Neural cell (in vitro differentiated cells): ENCODE data around the gene BFSP2. TPM values are rescaled to one million over a fixed set of nuclear protein-coding genes. Genes with fewer than 3 reads are reported as not detected.
"Not testable (repeated sequence)": the region's sequence is repeated elsewhere in the genome, so short reads cannot be mapped to it uniquely, and the experiment has no call there.

Experiments
- H2AFZ ChIP-seq: fragments of 200-600, 300-800 bp; sonication (generic), shearing (Covaris generic); 2 replicates; pipeline ENCODE4 v1.6.0; 2014; ENCODE audit warnings: low read depth, mild to moderate bottlenecking, antibody characterized with exemption, low read length, moderate library complexity
- H3F3A ChIP-seq: fragments of 200-600 bp; shearing (Covaris generic); 2 replicates; pipeline ENCODE4 v1.6.1; 2016; ENCODE audit warnings: mild to moderate bottlenecking, moderate library complexity, mixed read lengths, antibody characterized with exemption, low read length; ENCODE audit not compliant: insufficient read depth, poor library complexity, severe bottlenecking
- H3K27ac ChIP-seq: fragments of 200-600, 300-800 bp; sonication (generic), shearing (Covaris generic); 2 replicates; pipeline ENCODE4 v1.5.1; 2014; ENCODE audit warnings: mild to moderate bottlenecking, low read length, moderate library complexity
- H3K27me3 ChIP-seq: fragments of 300-800, 200-600 bp; sonication (generic), shearing (Covaris generic); 2 replicates; pipeline ENCODE4 v1.6.0; 2014; ENCODE audit warnings: mild to moderate bottlenecking, low read depth, low read length, moderate library complexity; ENCODE audit not compliant: insufficient read depth
- H3K36me3 ChIP-seq: fragments of 300-800, 200-600 bp; sonication (generic), shearing (Covaris generic); 2 replicates; pipeline ENCODE4 v1.5.1; 2014; ENCODE audit warnings: mild to moderate bottlenecking, antibody characterized with exemption, low read length, moderate library complexity; ENCODE audit not compliant: insufficient read depth
- H3K4me2 ChIP-seq: fragments of 300-800, 200-600 bp; sonication (generic), shearing (Covaris generic); 2 replicates; pipeline ENCODE4 v1.6.0; 2014; ENCODE audit warnings: mild to moderate bottlenecking, low read length
- H3K4me3 ChIP-seq: fragments of 300-800, 200-600 bp; sonication (generic), shearing (Covaris generic); 2 replicates; pipeline ENCODE4 v1.5.1; 2014; ENCODE audit warnings: mild to moderate bottlenecking, low read length, moderate library complexity
- H3K79me2 ChIP-seq: fragments of 200-600 bp; shearing (Covaris generic); replicated peaks from 2 replicates; pipeline ENCODE4 v1.6.0; 2014; ENCODE audit warnings: mild to moderate bottlenecking, low read length, moderate library complexity; ENCODE audit not compliant: insufficient read depth
- H3K9ac ChIP-seq: fragments of 300-800, 200-600 bp; sonication (generic), shearing (Covaris generic); 2 replicates; pipeline ENCODE4 v1.6.1; 2016; ENCODE audit warnings: mild to moderate bottlenecking, low read length, mixed read lengths
- H3K9me2 ChIP-seq: fragments of 200-600 bp; shearing (Covaris generic); 2 replicates; pipeline ENCODE4 v1.6.1; 2016; ENCODE audit warnings: mild to moderate bottlenecking, low read length, mixed read lengths; ENCODE audit not compliant: insufficient read depth
- H3K9me3 ChIP-seq: fragments of 200-600, 300-800 bp; sonication (generic), shearing (Covaris generic); 2 replicates; pipeline ENCODE4 v1.6.1; 2016; ENCODE audit warnings: mild to moderate bottlenecking, mixed run types, low read length, moderate library complexity, mixed read lengths
- H4K20me1 ChIP-seq: fragments of 200-600 bp; shearing (Covaris generic); 2 replicates; pipeline ENCODE4 v1.6.1; 2016; ENCODE audit warnings: mild to moderate bottlenecking, mixed run types; ENCODE audit not compliant: insufficient read depth
- EP300 ChIP-seq: fragments of 450-650 bp; conservative IDR thresholded peaks from 2 replicates; pipeline ENCODE4 v1.6.1; 2014; ENCODE audit warnings: antibody characterized with exemption, mild to moderate bottlenecking, moderate library complexity; ENCODE audit not compliant: poor library complexity, severe bottlenecking
- EZH2 ChIP-seq: fragments of 200-600, 300-800 bp; shearing (Covaris generic), sonication (generic); IDR thresholded peaks from 2 replicates; pipeline ENCODE4 v1.6.1; 2014; ENCODE audit warnings: antibody characterized with exemption, low read length, borderline replicate concordance, mild to moderate bottlenecking; ENCODE audit not compliant: insufficient read depth, poor library complexity, severe bottlenecking
- MXI1 ChIP-seq: fragments of 450-650 bp; conservative IDR thresholded peaks from 2 replicates; pipeline ENCODE4 v1.6.1; 2014; ENCODE audit warnings: antibody characterized with exemption, mild to moderate bottlenecking; ENCODE audit not compliant: poor library complexity, severe bottlenecking
- POLR2AphosphoS5 ChIP-seq: IDR thresholded peaks from 2 replicates; pipeline ENCODE4 v1.6.1; 2012
- RAD21 ChIP-seq: fragments of 450-650 bp; conservative IDR thresholded peaks from 2 replicates; pipeline ENCODE4 v1.6.1; 2014; ENCODE audit warnings: antibody characterized with exemption, mild to moderate bottlenecking, moderate library complexity
- SMC3 ChIP-seq: fragments of 450-650 bp; conservative IDR thresholded peaks from 2 replicates; pipeline ENCODE4 v1.6.1; 2014; ENCODE audit warnings: antibody characterized with exemption, mild to moderate bottlenecking, moderate library complexity; ENCODE audit not compliant: poor library complexity
- TAF1 ChIP-seq: IDR thresholded peaks from 2 replicates; pipeline ENCODE4 v1.6.1; 2012; ENCODE audit warnings: low read depth
- polyA plus RNA-seq: library from polyadenylated mRNA; depleted of rRNA; stranded (reverse); fragments of >200 nt; gene quantifications from 2 replicates; pipeline ENCODE4 v1.2.3, GENCODE V29; 2014
- TF ChIP-seq, protein P1 (sequence below): IDR thresholded peaks from 2 replicates; pipeline ENCODE4 v1.6.1; 2012; ENCODE audit warnings: borderline replicate concordance
- TF ChIP-seq, protein P2 (sequence below): fragments of 450-650 bp; IDR thresholded peaks from 2 replicates; pipeline ENCODE4 v1.5.1; 2014; ENCODE audit warnings: antibody characterized with exemption, mild to moderate bottlenecking, moderate library complexity; ENCODE audit not compliant: poor library complexity, severe bottlenecking

Gene BFSP2
- polyA plus RNA-seq, 1 donor from 2014 or later: not detected

DNA sequence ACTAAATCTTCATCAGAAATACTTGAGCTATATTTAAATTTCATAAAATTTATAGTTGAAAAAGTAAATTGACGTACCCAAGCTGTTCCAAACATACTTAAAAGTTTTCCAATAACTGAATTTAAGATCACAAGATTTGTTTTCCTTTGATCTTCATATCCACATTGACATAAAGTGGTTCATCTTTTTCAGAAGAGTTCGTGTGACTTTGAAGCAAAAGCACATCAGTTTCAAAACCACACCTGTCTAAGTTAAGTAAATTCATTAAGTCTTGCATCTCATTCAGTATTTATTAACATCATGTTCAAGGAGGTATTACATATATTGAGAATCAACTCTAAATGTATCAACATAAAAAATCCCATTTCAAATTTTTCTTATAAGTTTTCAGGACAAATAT lies 79.5 kb downstream of the BFSP2 start:
- Histone ChIP-seq H3K79me2 (no peaks in the 10 kb centered on the region), H4K20me1 (no peaks in the 10 kb centered on the region), H3K9ac (no peak overlapping the region), H3K4me3 (no peak overlapping the region), H3F3A (no peaks in the 10 kb centered on the region), H3K27me3 (no peaks in the 10 kb centered on the region), H2AFZ (no peak overlapping the region), H3K9me3 (no peaks in the 10 kb centered on the region), H3K4me2 (no peak overlapping the region), H3K27ac (no peak overlapping the region), H3K9me2 (no peaks in the 10 kb centered on the region), H3K36me3 (no peaks in the 10 kb centered on the region)
- TF ChIP-seq, protein P1, sequence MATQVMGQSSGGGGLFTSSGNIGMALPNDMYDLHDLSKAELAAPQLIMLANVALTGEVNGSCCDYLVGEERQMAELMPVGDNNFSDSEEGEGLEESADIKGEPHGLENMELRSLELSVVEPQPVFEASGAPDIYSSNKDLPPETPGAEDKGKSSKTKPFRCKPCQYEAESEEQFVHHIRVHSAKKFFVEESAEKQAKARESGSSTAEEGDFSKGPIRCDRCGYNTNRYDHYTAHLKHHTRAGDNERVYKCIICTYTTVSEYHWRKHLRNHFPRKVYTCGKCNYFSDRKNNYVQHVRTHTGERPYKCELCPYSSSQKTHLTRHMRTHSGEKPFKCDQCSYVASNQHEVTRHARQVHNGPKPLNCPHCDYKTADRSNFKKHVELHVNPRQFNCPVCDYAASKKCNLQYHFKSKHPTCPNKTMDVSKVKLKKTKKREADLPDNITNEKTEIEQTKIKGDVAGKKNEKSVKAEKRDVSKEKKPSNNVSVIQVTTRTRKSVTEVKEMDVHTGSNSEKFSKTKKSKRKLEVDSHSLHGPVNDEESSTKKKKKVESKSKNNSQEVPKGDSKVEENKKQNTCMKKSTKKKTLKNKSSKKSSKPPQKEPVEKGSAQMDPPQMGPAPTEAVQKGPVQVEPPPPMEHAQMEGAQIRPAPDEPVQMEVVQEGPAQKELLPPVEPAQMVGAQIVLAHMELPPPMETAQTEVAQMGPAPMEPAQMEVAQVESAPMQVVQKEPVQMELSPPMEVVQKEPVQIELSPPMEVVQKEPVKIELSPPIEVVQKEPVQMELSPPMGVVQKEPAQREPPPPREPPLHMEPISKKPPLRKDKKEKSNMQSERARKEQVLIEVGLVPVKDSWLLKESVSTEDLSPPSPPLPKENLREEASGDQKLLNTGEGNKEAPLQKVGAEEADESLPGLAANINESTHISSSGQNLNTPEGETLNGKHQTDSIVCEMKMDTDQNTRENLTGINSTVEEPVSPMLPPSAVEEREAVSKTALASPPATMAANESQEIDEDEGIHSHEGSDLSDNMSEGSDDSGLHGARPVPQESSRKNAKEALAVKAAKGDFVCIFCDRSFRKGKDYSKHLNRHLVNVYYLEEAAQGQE: no peak
- TF ChIP-seq, protein P2, sequence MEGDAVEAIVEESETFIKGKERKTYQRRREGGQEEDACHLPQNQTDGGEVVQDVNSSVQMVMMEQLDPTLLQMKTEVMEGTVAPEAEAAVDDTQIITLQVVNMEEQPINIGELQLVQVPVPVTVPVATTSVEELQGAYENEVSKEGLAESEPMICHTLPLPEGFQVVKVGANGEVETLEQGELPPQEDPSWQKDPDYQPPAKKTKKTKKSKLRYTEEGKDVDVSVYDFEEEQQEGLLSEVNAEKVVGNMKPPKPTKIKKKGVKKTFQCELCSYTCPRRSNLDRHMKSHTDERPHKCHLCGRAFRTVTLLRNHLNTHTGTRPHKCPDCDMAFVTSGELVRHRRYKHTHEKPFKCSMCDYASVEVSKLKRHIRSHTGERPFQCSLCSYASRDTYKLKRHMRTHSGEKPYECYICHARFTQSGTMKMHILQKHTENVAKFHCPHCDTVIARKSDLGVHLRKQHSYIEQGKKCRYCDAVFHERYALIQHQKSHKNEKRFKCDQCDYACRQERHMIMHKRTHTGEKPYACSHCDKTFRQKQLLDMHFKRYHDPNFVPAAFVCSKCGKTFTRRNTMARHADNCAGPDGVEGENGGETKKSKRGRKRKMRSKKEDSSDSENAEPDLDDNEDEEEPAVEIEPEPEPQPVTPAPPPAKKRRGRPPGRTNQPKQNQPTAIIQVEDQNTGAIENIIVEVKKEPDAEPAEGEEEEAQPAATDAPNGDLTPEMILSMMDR: no peak
- TF ChIP-seq SMC3 (no peak), POLR2AphosphoS5 (no peak), EZH2 (no peak), TAF1 (no peak), EP300 (no peak), MXI1 (no peak), RAD21 (no peak)

DNA sequence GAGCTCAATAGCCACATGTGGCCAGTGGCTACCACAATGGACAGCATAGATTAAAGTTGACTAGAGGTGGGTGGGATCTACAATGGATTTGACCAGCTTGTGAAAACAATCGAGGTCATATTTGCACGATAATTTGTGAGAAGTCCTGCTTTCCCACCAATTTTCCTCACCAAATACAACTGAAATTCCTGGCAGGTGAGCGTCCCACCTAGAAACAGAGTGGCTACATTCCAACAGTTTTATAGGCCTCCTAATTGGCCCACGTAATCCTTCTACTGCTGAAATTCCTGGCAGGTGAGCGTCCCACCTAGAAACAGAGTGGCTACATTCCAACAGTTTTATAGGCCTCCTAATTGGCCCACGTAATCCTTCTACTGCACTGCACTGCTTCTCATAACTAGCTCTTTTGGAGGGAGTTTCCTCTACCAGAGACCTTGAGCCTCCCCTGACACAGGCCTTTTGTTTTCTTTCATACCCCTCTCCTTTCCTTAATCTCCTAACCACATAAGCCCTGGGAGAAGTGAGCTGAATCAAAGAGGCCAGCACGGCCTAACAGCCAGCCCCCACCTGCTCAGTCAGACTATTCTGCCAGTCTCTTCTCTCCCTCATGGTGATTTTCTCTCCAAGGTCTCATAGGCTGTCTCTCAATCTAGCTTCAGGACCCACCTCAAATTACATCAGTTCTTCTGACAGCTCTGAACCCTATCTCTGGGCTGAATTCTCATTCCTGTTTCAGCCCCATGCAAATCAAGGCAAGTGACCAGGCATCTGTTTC lies 80.2 kb downstream of the BFSP2 start:
- no peaks in the 10 kb centered on the region for H3K27me3 ChIP-seq

DNA sequence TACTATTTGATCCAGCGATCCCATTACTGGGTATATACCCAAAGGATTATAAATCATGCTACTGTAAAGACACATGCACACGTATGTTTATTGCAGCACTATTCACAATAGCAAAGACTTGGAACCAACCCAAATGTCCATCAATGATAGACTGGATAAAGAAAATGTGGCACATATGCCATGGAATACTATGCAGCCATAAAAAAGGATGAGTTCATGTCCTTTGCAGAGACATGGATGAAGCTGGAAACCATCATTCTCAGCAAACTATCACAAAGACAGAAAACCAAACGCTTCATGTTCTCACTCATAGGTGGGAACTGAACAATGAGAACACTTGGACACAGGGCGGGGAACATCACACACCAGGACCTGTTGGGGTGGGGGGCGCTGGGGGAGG lies 82.6 kb downstream of the BFSP2 start:
- H3K4me3 ChIP-seq, H3K27me3 ChIP-seq, H3K9me2 ChIP-seq, H3K9ac ChIP-seq, H3K9me3 ChIP-seq, H3K4me2 ChIP-seq, H2AFZ ChIP-seq, H3K79me2 ChIP-seq, H3F3A ChIP-seq, H3K36me3 ChIP-seq, H3K27ac ChIP-seq, H4K20me1 ChIP-seq: not testable (repeated sequence)

More for the DNA sequence above, 80.2 kb downstream of the BFSP2 start:
- Histone ChIP-seq H3K9ac (no peak overlapping the region), H4K20me1 (no peaks in the 10 kb centered on the region), H3K36me3 (no peaks in the 10 kb centered on the region), H3K9me3 (no peaks in the 10 kb centered on the region), H3K4me2 (no peak overlapping the region), H3F3A (no peaks in the 10 kb centered on the region), H2AFZ (no peak overlapping the region), H3K4me3 (no peak overlapping the region), H3K27ac (no peak overlapping the region), H3K9me2 (no peaks in the 10 kb centered on the region), H3K79me2 (no peaks in the 10 kb centered on the region)
- TF ChIP-seq EZH2 (no peak), TAF1 (no peak), POLR2AphosphoS5 (no peak), RAD21 (no peak), SMC3 (no peak)
- TF ChIP-seq, protein P1: no peak
